ENCODE measurements around the gene TENM4. TPM values are rescaled to one million over a fixed set of nuclear protein-coding genes. Genes with fewer than 3 reads are reported as not detected.

TENM4 gene
- polyA plus RNA-seq, 1 donor from 2014 or later, result 16.8 TPM

DNA sequence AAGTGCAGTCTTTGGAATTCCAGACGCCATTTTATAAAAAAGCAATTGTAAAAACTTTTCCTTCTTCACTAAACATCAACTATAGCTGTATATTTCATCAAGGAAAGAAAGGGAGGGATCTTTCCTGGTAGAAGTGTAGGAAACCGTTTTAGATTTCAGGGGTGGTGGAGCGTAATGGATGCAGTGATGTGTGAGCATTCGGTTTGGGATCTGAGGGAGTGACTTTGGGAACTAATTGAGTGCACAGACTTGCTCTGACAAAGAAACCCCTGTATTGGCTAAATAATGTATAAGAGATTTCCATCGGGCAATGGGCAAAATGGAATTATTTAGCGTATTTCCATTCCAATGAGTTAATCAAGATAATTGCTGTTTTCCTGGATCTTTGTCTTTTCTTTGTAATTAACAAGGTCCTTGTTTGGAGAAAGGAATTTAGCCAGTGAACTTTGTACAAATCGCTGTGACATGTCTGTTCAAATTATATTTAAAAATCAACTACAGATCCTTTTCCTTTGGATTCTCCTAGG lies 741.2 kb downstream of the TENM4 start:
- Histone ChIP-seq H3K9me2 (ENCODE audit: insufficient read depth, low read length) (no peaks in the 10 kb centered on the region), H3K27ac (ENCODE audit: low read length) (no peak overlapping the region), H2AFZ (ENCODE audit: low read depth, low read length) (no peak overlapping the region), H3K4me2 (ENCODE audit: low read length) (no peak overlapping the region), H3K9ac (ENCODE audit: low read length) (no peak overlapping the region), H3K9me3 (ENCODE audit: low read length) (no peaks in the 10 kb centered on the region), H4K20me1 (ENCODE audit: insufficient read depth) (no peaks in the 10 kb centered on the region), H3K4me3 (ENCODE audit: low read length) (no peak overlapping the region), H3K79me2 (replicated peaks; ENCODE audit: insufficient read depth, low read length) (no peaks in the 10 kb centered on the region), H3F3A (ENCODE audit: insufficient read depth, low read length, poor library complexity, severe bottlenecking) (no peaks in the 10 kb centered on the region), H3K27me3 (ENCODE audit: insufficient read depth, low read depth, low read length) (no peaks in the 10 kb centered on the region), H3K36me3 (ENCODE audit: insufficient read depth, low read length) (peaks cover 17% of the 10 kb centered on the region)
- TF ChIP-seq MXI1 (conservative IDR thresholded peaks at IDR 0.05; ENCODE audit: poor library complexity, severe bottlenecking) (no peak), EP300 (conservative IDR thresholded peaks at IDR 0.05; ENCODE audit: poor library complexity, severe bottlenecking) (no peak), EZH2 (IDR thresholded peaks at IDR 0.05; ENCODE audit: borderline replicate concordance, insufficient read depth, low read length, poor library complexity, severe bottlenecking) (no peak), POLR2AphosphoS5 (IDR thresholded peaks at IDR 0.05) (no peak), RAD21 (conservative IDR thresholded peaks at IDR 0.05) (no peak), SMC3 (conservative IDR thresholded peaks at IDR 0.05; ENCODE audit: poor library complexity) (no peak), TAF1 (IDR thresholded peaks at IDR 0.05; ENCODE audit: low read depth) (no peak)
- TF ChIP-seq, protein P1, sequence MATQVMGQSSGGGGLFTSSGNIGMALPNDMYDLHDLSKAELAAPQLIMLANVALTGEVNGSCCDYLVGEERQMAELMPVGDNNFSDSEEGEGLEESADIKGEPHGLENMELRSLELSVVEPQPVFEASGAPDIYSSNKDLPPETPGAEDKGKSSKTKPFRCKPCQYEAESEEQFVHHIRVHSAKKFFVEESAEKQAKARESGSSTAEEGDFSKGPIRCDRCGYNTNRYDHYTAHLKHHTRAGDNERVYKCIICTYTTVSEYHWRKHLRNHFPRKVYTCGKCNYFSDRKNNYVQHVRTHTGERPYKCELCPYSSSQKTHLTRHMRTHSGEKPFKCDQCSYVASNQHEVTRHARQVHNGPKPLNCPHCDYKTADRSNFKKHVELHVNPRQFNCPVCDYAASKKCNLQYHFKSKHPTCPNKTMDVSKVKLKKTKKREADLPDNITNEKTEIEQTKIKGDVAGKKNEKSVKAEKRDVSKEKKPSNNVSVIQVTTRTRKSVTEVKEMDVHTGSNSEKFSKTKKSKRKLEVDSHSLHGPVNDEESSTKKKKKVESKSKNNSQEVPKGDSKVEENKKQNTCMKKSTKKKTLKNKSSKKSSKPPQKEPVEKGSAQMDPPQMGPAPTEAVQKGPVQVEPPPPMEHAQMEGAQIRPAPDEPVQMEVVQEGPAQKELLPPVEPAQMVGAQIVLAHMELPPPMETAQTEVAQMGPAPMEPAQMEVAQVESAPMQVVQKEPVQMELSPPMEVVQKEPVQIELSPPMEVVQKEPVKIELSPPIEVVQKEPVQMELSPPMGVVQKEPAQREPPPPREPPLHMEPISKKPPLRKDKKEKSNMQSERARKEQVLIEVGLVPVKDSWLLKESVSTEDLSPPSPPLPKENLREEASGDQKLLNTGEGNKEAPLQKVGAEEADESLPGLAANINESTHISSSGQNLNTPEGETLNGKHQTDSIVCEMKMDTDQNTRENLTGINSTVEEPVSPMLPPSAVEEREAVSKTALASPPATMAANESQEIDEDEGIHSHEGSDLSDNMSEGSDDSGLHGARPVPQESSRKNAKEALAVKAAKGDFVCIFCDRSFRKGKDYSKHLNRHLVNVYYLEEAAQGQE (IDR thresholded peaks at IDR 0.05; ENCODE audit: borderline replicate concordance), result no peak
- TF ChIP-seq, protein P2, sequence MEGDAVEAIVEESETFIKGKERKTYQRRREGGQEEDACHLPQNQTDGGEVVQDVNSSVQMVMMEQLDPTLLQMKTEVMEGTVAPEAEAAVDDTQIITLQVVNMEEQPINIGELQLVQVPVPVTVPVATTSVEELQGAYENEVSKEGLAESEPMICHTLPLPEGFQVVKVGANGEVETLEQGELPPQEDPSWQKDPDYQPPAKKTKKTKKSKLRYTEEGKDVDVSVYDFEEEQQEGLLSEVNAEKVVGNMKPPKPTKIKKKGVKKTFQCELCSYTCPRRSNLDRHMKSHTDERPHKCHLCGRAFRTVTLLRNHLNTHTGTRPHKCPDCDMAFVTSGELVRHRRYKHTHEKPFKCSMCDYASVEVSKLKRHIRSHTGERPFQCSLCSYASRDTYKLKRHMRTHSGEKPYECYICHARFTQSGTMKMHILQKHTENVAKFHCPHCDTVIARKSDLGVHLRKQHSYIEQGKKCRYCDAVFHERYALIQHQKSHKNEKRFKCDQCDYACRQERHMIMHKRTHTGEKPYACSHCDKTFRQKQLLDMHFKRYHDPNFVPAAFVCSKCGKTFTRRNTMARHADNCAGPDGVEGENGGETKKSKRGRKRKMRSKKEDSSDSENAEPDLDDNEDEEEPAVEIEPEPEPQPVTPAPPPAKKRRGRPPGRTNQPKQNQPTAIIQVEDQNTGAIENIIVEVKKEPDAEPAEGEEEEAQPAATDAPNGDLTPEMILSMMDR (IDR thresholded peaks at IDR 0.05; ENCODE audit: poor library complexity, severe bottlenecking), result no peak

DNA sequence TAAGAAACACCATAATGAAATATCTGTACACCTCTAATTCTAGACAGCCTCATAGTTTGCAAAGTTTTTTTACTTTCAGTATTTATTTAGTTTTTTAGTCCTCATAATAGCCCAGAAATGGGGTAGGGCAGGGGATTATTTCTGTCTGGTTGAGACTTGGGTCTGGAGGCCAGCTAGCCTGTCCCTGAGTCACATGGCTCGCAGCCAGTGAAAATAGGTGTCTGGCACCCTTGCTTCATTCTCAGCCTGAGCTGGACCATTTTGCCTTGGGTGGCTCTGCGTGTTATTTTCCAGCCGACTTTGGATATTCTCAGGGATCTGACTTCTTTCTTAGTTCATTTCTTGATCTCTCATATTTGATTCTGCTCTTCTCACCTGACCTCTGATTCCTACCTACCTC lies 742.2 kb downstream of the TENM4 start:
- no peaks in the 10 kb centered on the region for H3F3A ChIP-seq (ENCODE audit: insufficient read depth, low read length, poor library complexity, severe bottlenecking)
- H3K9me2 ChIP-seq (ENCODE audit: insufficient read depth, low read length), result no peaks in the 10 kb centered on the region
- H4K20me1 ChIP-seq (ENCODE audit: insufficient read depth), result no peaks in the 10 kb centered on the region
- no peak overlapping the region for H3K27ac ChIP-seq (ENCODE audit: low read length)
- no peaks in the 10 kb centered on the region for H3K79me2 ChIP-seq (replicated peaks; ENCODE audit: insufficient read depth, low read length)
- no peak overlapping the region for H3K4me3 ChIP-seq (ENCODE audit: low read length)
- no peak overlapping the region for H3K9ac ChIP-seq (ENCODE audit: low read length)
- H3K27me3 ChIP-seq (ENCODE audit: insufficient read depth, low read depth, low read length), result no peaks in the 10 kb centered on the region
- no peak overlapping the region for H3K4me2 ChIP-seq (ENCODE audit: low read length)
- no peak overlapping the region for H2AFZ ChIP-seq (ENCODE audit: low read depth, low read length)
- peaks cover 17% of the 10 kb centered on the region for H3K36me3 ChIP-seq (ENCODE audit: insufficient read depth, low read length)
- H3K9me3 ChIP-seq (ENCODE audit: low read length), result no peaks in the 10 kb centered on the region
- no peak for TF ChIP-seq MXI1 (conservative IDR thresholded peaks at IDR 0.05; ENCODE audit: poor library complexity, severe bottlenecking)
- TF ChIP-seq, protein P1 (IDR thresholded peaks at IDR 0.05; ENCODE audit: borderline replicate concordance), result no peak
- no peak for TF ChIP-seq TAF1 (IDR thresholded peaks at IDR 0.05; ENCODE audit: low read depth)
